ENCODE results near the gene TMEM14A.
"Not testable (repeated sequence)": the region's sequence is repeated elsewhere in the genome, so short reads cannot be mapped to it uniquely, and the experiment has no call there.

Gene TMEM14A

GRCh38 chr6:52704781-52705502 is 34.0 kb downstream of the TMEM14A start:
- H3K36me3 ChIP-seq (ENCODE audit: control insufficient read depth, insufficient read depth, low read length); H3K27me3 ChIP-seq (ENCODE audit: control insufficient read depth, insufficient read depth, low read length); H3K4me1 ChIP-seq (ENCODE audit: control insufficient read depth, insufficient read depth, low read length); H3K4me3 ChIP-seq (ENCODE audit: low read depth, low read length); H3K9me3 ChIP-seq (ENCODE audit: control insufficient read depth, insufficient read depth, low read length); H3K9ac ChIP-seq (ENCODE audit: low read depth, low read length): not testable (repeated sequence)

DNA sequence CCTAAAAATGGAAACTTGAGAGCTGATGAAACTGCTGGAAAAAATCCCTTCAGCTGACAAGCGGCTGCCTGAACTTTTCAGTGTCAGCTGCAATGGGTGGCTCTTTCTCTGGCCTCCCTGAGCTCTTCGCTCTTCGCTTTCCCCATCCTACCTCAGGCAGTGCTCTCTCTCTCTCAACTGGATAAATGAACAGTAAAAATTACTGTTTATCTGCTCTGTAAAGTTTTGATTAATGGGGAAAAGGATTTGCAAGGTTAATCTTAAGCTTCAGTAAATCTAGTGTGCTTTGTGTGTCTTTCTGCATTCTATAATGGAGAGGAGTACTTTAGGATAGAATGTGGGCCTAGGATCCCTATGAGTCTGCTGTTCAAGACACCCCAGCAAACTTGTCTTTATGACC is 35.1 kb downstream of the TMEM14A start:
- no peaks in the 10 kb centered on the region for H3K4me1 ChIP-seq (ENCODE audit: control insufficient read depth, insufficient read depth, low read length)
- no peaks in the 10 kb centered on the region for H3K9me3 ChIP-seq (ENCODE audit: control insufficient read depth, insufficient read depth, low read length)
- no peak overlapping the region for H3K9ac ChIP-seq (ENCODE audit: low read depth, low read length)
- no peaks in the 10 kb centered on the region for H3K36me3 ChIP-seq (ENCODE audit: control insufficient read depth, insufficient read depth, low read length)
- no peaks in the 10 kb centered on the region for H3K27me3 ChIP-seq (ENCODE audit: control insufficient read depth, insufficient read depth, low read length)
- H3K4me3 ChIP-seq (ENCODE audit: low read depth, low read length) = no peak overlapping the region

- H3K4me3 ChIP-seq (ENCODE audit: low read depth, low read length) = no peak overlapping the region
- no peaks in the 10 kb centered on the region for H3K4me1 ChIP-seq (ENCODE audit: control insufficient read depth, insufficient read depth, low read length)
- H3K9ac ChIP-seq (ENCODE audit: low read depth, low read length) = no peak overlapping the region
- H3K27me3 ChIP-seq (ENCODE audit: control insufficient read depth, insufficient read depth, low read length) = no peaks in the 10 kb centered on the region
- no peaks in the 10 kb centered on the region for H3K36me3 ChIP-seq (ENCODE audit: control insufficient read depth, insufficient read depth, low read length)
- H3K9me3 ChIP-seq (ENCODE audit: control insufficient read depth, insufficient read depth, low read length) = no peaks in the 10 kb centered on the region
Measured at GRCh38 chr6:52707963-52708680, 37.2 kb downstream of the TMEM14A start.

GRCh38 chr6:52712136-52712535 is 41.2 kb downstream of the TMEM14A start:
- H3K36me3 ChIP-seq (ENCODE audit: control insufficient read depth, insufficient read depth, low read length) = no peaks in the 10 kb centered on the region
- H3K9me3 ChIP-seq (ENCODE audit: control insufficient read depth, insufficient read depth, low read length) = no peaks in the 10 kb centered on the region
- H3K9ac ChIP-seq (ENCODE audit: low read depth, low read length) = no peak overlapping the region
- H3K4me1 ChIP-seq (ENCODE audit: control insufficient read depth, insufficient read depth, low read length) = no peaks in the 10 kb centered on the region
- no peak overlapping the region for H3K4me3 ChIP-seq (ENCODE audit: low read depth, low read length)
- H3K27me3 ChIP-seq (ENCODE audit: control insufficient read depth, insufficient read depth, low read length) = no peaks in the 10 kb centered on the region

GRCh38 chr6:52714761-52715160 is 43.8 kb downstream of the TMEM14A start:
- H3K27me3 ChIP-seq (ENCODE audit: control insufficient read depth, insufficient read depth, low read length) = not testable (repeated sequence)

GRCh38 chr6:52718550-52718949 is 47.6 kb downstream of the TMEM14A start:
- Histone ChIP-seq H3K4me3 (ENCODE audit: low read depth, low read length) (no peak overlapping the region), H3K9me3 (ENCODE audit: control insufficient read depth, insufficient read depth, low read length) (no peaks in the 10 kb centered on the region), H3K27me3 (ENCODE audit: control insufficient read depth, insufficient read depth, low read length) (no peaks in the 10 kb centered on the region), H3K36me3 (ENCODE audit: control insufficient read depth, insufficient read depth, low read length) (no peaks in the 10 kb centered on the region), H3K9ac (ENCODE audit: low read depth, low read length) (no peak overlapping the region), H3K4me1 (ENCODE audit: control insufficient read depth, insufficient read depth, low read length) (no peaks in the 10 kb centered on the region)

More at GRCh38 chr6:52714761-52715160, 43.8 kb downstream of the TMEM14A start:
- not testable (repeated sequence) for H3K36me3 ChIP-seq (ENCODE audit: control insufficient read depth, insufficient read depth, low read length); H3K4me1 ChIP-seq (ENCODE audit: control insufficient read depth, insufficient read depth, low read length); H3K9me3 ChIP-seq (ENCODE audit: control insufficient read depth, insufficient read depth, low read length); H3K4me3 ChIP-seq (ENCODE audit: low read depth, low read length); H3K9ac ChIP-seq (ENCODE audit: low read depth, low read length)

GRCh38 chr6:52720321-52720720 is 49.4 kb downstream of the TMEM14A start:
- Histone ChIP-seq H3K36me3 (ENCODE audit: control insufficient read depth, insufficient read depth, low read length) (no peaks in the 10 kb centered on the region), H3K27me3 (ENCODE audit: control insufficient read depth, insufficient read depth, low read length) (no peaks in the 10 kb centered on the region), H3K4me1 (ENCODE audit: control insufficient read depth, insufficient read depth, low read length) (no peaks in the 10 kb centered on the region), H3K9ac (ENCODE audit: low read depth, low read length) (no peak overlapping the region), H3K9me3 (ENCODE audit: control insufficient read depth, insufficient read depth, low read length) (no peaks in the 10 kb centered on the region), H3K4me3 (ENCODE audit: low read depth, low read length) (no peak overlapping the region)

DNA sequence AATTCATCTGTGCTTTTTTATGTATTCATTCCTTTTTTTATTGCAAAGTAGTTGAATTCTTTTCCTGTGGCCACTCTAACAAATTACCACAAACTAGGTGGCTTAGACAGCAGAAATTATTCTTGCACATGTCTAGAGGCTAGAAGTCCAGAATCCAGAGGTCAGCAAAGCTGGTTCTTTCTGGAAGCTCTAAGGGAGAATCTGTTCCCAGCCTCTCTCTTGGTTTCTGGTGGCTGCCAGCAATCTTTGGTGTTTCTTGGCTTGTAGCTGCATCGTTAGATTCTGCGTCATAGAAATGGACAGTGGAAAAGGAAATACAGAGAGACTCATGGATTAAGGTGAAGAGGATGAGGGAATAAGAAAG is 53.1 kb downstream of the TMEM14A start:
- Histone ChIP-seq H3K9ac (ENCODE audit: low read depth, low read length) (no peak overlapping the region), H3K4me1 (ENCODE audit: control insufficient read depth, insufficient read depth, low read length) (no peaks in the 10 kb centered on the region), H3K36me3 (ENCODE audit: control insufficient read depth, insufficient read depth, low read length) (no peaks in the 10 kb centered on the region), H3K9me3 (ENCODE audit: control insufficient read depth, insufficient read depth, low read length) (no peaks in the 10 kb centered on the region), H3K27me3 (ENCODE audit: control insufficient read depth, insufficient read depth, low read length) (no peaks in the 10 kb centered on the region), H3K4me3 (ENCODE audit: low read depth, low read length) (no peak overlapping the region)

DNA sequence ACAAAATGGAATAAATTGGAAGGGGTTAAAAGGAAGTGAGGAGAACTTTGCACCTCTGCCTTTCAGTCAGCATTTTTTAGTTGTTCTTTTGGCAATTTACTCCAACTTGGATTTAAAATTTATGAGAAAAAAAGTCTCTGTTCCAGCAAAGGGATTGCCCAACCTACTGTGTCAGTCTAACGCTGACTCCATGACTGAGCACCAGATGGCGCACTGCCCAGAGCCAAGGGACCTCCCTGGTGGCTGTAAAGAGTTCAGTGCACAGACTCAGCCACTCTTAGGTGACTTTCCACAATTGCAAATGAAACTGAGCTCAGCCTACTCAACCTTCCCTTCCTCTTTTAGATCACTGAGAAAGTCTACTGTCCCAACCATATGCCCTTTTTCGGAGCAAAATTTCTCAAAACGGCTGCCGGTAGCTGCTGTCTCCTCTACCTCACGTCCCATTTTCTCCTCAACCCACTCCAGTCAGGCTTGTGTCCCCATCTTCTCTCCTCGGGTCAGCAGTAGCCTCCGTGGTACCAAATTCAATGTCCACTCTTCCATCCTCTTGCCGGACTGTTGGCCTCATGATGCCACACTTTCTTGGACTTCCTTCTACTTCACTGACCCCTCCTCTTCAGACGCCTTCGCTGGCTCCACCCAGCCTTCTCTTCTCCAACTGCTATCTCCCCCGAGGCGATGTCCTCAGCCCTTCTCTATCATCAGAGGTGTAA is 53.7 kb downstream of the TMEM14A start:
- Histone ChIP-seq H3K9me3 (ENCODE audit: control insufficient read depth, insufficient read depth, low read length) (no peaks in the 10 kb centered on the region), H3K9ac (ENCODE audit: low read depth, low read length) (no peak overlapping the region), H3K4me3 (ENCODE audit: low read depth, low read length) (no peak overlapping the region), H3K4me1 (ENCODE audit: control insufficient read depth, insufficient read depth, low read length) (no peaks in the 10 kb centered on the region), H3K36me3 (ENCODE audit: control insufficient read depth, insufficient read depth, low read length) (no peaks in the 10 kb centered on the region), H3K27me3 (ENCODE audit: control insufficient read depth, insufficient read depth, low read length) (no peaks in the 10 kb centered on the region)

DNA sequence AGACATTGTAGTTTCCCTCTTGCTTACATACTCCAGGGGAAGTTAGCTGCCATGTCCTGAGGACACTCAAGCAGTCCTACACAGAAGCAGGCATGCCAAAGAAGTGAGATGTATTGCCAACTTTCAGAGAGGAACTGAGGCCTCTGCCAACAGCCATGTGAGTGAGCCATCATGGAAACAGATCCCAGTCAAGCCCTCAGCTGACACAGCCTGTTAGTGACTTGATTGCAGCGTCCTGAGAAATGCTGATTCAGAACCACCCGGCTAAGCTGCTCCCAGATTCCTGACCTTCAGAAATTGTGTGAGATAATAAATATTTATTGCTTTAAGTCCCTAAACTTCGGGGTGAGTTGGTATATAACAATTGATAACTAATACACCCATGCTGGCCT is 54.2 kb downstream of the TMEM14A start:
- no peaks in the 10 kb centered on the region for H3K36me3 ChIP-seq (ENCODE audit: control insufficient read depth, insufficient read depth, low read length)
- H3K9me3 ChIP-seq (ENCODE audit: control insufficient read depth, insufficient read depth, low read length) = no peaks in the 10 kb centered on the region
- H3K9ac ChIP-seq (ENCODE audit: low read depth, low read length) = no peak overlapping the region
- no peaks in the 10 kb centered on the region for H3K27me3 ChIP-seq (ENCODE audit: control insufficient read depth, insufficient read depth, low read length)
- H3K4me1 ChIP-seq (ENCODE audit: control insufficient read depth, insufficient read depth, low read length) = no peaks in the 10 kb centered on the region
- H3K4me3 ChIP-seq (ENCODE audit: low read depth, low read length) = no peak overlapping the region

DNA sequence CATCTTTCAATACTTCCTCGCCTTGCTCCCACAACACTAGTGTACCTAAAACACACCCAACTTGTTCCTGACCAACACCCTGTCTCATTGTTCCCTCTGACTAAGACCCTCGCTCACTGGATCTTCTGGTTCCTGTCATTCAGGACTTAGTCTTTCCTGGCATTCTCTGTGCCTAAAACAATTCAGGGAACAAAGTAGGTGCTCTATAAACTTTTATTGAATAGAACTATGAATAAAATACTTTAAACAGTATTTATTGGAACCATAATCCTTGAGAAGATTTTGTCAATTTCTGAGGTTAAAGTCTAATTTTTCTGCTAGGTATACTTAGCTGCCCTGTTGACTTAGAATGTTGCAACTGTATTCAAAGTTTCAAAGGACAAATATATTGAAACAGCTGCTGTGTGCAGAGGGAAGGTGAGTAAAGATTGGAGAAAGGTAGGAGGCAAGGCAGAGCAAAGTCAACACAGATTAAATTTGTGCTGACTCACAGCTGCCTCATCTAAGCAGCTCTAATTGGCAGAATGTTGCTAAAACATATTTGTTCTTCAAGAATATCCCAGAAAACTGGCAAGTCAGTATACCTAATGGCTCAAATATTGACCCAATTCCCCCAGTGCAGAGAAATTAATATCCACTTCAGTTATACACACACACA is 54.8 kb downstream of the TMEM14A start:
- Histone ChIP-seq H3K9ac (ENCODE audit: low read depth, low read length) (no peak overlapping the region), H3K27me3 (ENCODE audit: control insufficient read depth, insufficient read depth, low read length) (no peaks in the 10 kb centered on the region), H3K4me1 (ENCODE audit: control insufficient read depth, insufficient read depth, low read length) (no peaks in the 10 kb centered on the region), H3K36me3 (ENCODE audit: control insufficient read depth, insufficient read depth, low read length) (no peaks in the 10 kb centered on the region), H3K9me3 (ENCODE audit: control insufficient read depth, insufficient read depth, low read length) (no peaks in the 10 kb centered on the region), H3K4me3 (ENCODE audit: low read depth, low read length) (no peak overlapping the region)
